Stimulated activated CD4-positive, alpha-beta T cell treated with anti-CD3 and anti-CD28 coated beads, Interleukin-4, amount 100 ng/mL, for 4 hours (primary cell): Measurements from ENCODE around the gene SGCD.

ENCODE experiments used
- DNase-seq, 2 experiments: peaks; one replicate each; pipeline ENCODE4 v3.0.0-alpha.2; 2020

The SGCD gene

GRCh38 chr5:156363861-156364260 is 36.9 kb downstream of the SGCD start:
- DNase-seq, result no peak

- no peak for DNase-seq
These were observed 39.6 kb downstream of the SGCD start for GRCh38 chr5:156366521-156366920.

- no peak for DNase-seq
These were observed 40.6 kb downstream of the SGCD start for GRCh38 chr5:156367597-156367996.

- DNase-seq, result no peak
These were observed 49.0 kb downstream of the SGCD start for GRCh38 chr5:156375895-156376495.

GRCh38 chr5:156376751-156377150 is 49.8 kb downstream of the SGCD start:
- no peak for DNase-seq

- DNase-seq, result no peak
These were observed 51.2 kb downstream of the SGCD start for GRCh38 chr5:156378159-156378558.

- DNase-seq, result no peak
These were observed 52.2 kb downstream of the SGCD start for GRCh38 chr5:156379206-156379605.

- no peak for DNase-seq
These were observed 53.9 kb downstream of the SGCD start for GRCh38 chr5:156380848-156381247.

- DNase-seq, result no peak
These were observed 56.7 kb downstream of the SGCD start for GRCh38 chr5:156383510-156384265.

GRCh38 chr5:156385416-156385815 is 58.5 kb downstream of the SGCD start:
- no peak for DNase-seq

- no peak for DNase-seq
These were observed 60.0 kb downstream of the SGCD start for GRCh38 chr5:156386976-156387375.

- DNase-seq, result no peak
These were observed 60.4 kb downstream of the SGCD start for GRCh38 chr5:156387391-156387790.

GRCh38 chr5:156388233-156388632 is 61.3 kb downstream of the SGCD start:
- DNase-seq, result no peak

GRCh38 chr5:156391139-156391538 is 64.2 kb downstream of the SGCD start:
- no peak for DNase-seq

GRCh38 chr5:156393980-156394379 is 67.0 kb downstream of the SGCD start:
- DNase-seq, result no peak

GRCh38 chr5:156394642-156395305 is 67.8 kb downstream of the SGCD start:
- no peak for DNase-seq

GRCh38 chr5:156395306-156395675 is 68.3 kb downstream of the SGCD start:
- DNase-seq, result no peak

GRCh38 chr5:156396063-156396829 is 69.3 kb downstream of the SGCD start:
- no peak for DNase-seq

- no peak for DNase-seq
These were observed 69.8 kb downstream of the SGCD start for GRCh38 chr5:156396830-156397081.

- DNase-seq, result no peak
These were observed 72.4 kb downstream of the SGCD start for GRCh38 chr5:156399323-156399722.

GRCh38 chr5:156400231-156400986 is 73.4 kb downstream of the SGCD start:
- no peak for DNase-seq

- DNase-seq, result no peak
These were observed 74.8 kb downstream of the SGCD start for GRCh38 chr5:156401804-156402203.

- DNase-seq, result peak; percentile 4 to 5
These were observed 75.5 kb downstream of the SGCD start for GRCh38 chr5:156402387-156402921.
